H9 (cell line): ENCODE data around the gene RPS19BP1. TPM values are rescaled to one million over a fixed set of nuclear protein-coding genes. Genes with fewer than 3 reads are reported as not detected.

Experiments
- DNase-seq: peaks from one replicate; pipeline ENCODE4 v3.0.0-alpha.2; 2017
- H2AFZ ChIP-seq: one replicate; pipeline ENCODE4 v1.6.1; 2013; ENCODE audit warnings: mild to moderate bottlenecking, low read length, control low read depth, moderate library complexity
- H2AK5ac ChIP-seq: 2 replicates; pipeline ENCODE4 v1.6.1; 2013; ENCODE audit warnings: low read length, control low read depth, mixed read lengths; ENCODE audit not compliant: insufficient read length
- H2BK120ac ChIP-seq: one replicate; pipeline ENCODE4 v1.6.1; 2013; ENCODE audit warnings: low read depth, mild to moderate bottlenecking, low read length, control low read depth, inconsistent platforms; ENCODE audit not compliant: poor library complexity, severe bottlenecking
- H2BK12ac ChIP-seq: 2 replicates; pipeline ENCODE4 v1.6.1; 2013; ENCODE audit warnings: low read length, control low read depth, mixed read lengths, low read depth; ENCODE audit not compliant: insufficient read length
- H2BK15ac ChIP-seq: 2 replicates; pipeline ENCODE4 v1.6.1; 2013; ENCODE audit warnings: low read depth, low read length, control low read depth
- H2BK20ac ChIP-seq: one replicate; pipeline ENCODE4 v1.6.1; 2013; ENCODE audit warnings: low read depth, mild to moderate bottlenecking, low read length, control low read depth, inconsistent platforms; ENCODE audit not compliant: poor library complexity, severe bottlenecking
- H2BK5ac ChIP-seq: 2 replicates; pipeline ENCODE4 v1.6.1; 2013; ENCODE audit warnings: low read length, control low read depth, mixed read lengths; ENCODE audit not compliant: insufficient read length
- H3K14ac ChIP-seq: 2 replicates; pipeline ENCODE4 v1.6.1; 2013; ENCODE audit warnings: low read length, control low read depth; ENCODE audit not compliant: insufficient read depth
- H3K18ac ChIP-seq: 2 replicates; pipeline ENCODE4 v1.6.1; 2013; ENCODE audit warnings: low read depth, mild to moderate bottlenecking, mixed read lengths, low read length, control low read depth; ENCODE audit not compliant: insufficient read length
- H3K23ac ChIP-seq: 2 replicates; pipeline ENCODE4 v1.6.1; 2013; ENCODE audit warnings: low read length, control low read depth, mixed read lengths, low read depth; ENCODE audit not compliant: insufficient read length
- H3K23me2 ChIP-seq: 2 replicates; pipeline ENCODE4 v1.6.1; 2013; ENCODE audit warnings: low read depth, mild to moderate bottlenecking, mixed read lengths, low read length, control low read depth; ENCODE audit not compliant: insufficient read length, poor library complexity, severe bottlenecking
- H3K27ac ChIP-seq: 2 replicates; pipeline ENCODE4 v1.5.1; 2013; ENCODE audit warnings: low read length, control low read depth, mixed read lengths, low read depth; ENCODE audit not compliant: insufficient read length
- H3K27me3 ChIP-seq: 2 replicates; pipeline ENCODE4 v1.6.1; 2013; ENCODE audit warnings: low read length, control low read depth, inconsistent platforms; ENCODE audit not compliant: insufficient read depth
- H3K4ac ChIP-seq: 2 replicates; pipeline ENCODE4 v1.6.1; 2013; ENCODE audit warnings: low read depth, mild to moderate bottlenecking, control low read depth, inconsistent platforms, low read length, moderate library complexity
- H3K4me1 ChIP-seq: 2 replicates; pipeline ENCODE4 v1.6.1; 2013; ENCODE audit warnings: low read length, control low read depth, inconsistent platforms; ENCODE audit not compliant: insufficient read depth
- H3K4me2 ChIP-seq: 2 replicates; pipeline ENCODE4 v1.6.1; 2013; ENCODE audit warnings: low read length, control low read depth, mixed read lengths; ENCODE audit not compliant: insufficient read length, insufficient read depth
- H3K56ac ChIP-seq: 2 replicates; pipeline ENCODE4 v1.6.1; 2013; ENCODE audit warnings: low read depth, mild to moderate bottlenecking, mixed read lengths, low read length, control low read depth; ENCODE audit not compliant: insufficient read length
- H3K79me1 ChIP-seq: 2 replicates; pipeline ENCODE4 v1.6.1; 2013; ENCODE audit warnings: low read depth, mild to moderate bottlenecking, moderate library complexity, low read length, control low read depth, inconsistent platforms; ENCODE audit not compliant: insufficient read depth, poor library complexity, severe bottlenecking
- H3K79me2 ChIP-seq: 2 replicates; pipeline ENCODE4 v1.6.1; 2013; ENCODE audit warnings: low read length, control low read depth, inconsistent platforms; ENCODE audit not compliant: insufficient read depth
- H3K9ac ChIP-seq: 2 replicates; pipeline ENCODE4 v1.6.1; 2013; ENCODE audit warnings: low read length, control low read depth, mixed read lengths; ENCODE audit not compliant: insufficient read length; ENCODE audit errors: extremely low read depth
- H3K9me3 ChIP-seq: one replicate; pipeline ENCODE4 v1.6.1; 2013; ENCODE audit warnings: low read depth, low read length, inconsistent platforms; ENCODE audit not compliant: control insufficient read depth
- H3T11ph ChIP-seq: one replicate; pipeline ENCODE4 v1.6.1; 2013; ENCODE audit warnings: mild to moderate bottlenecking, low read length, control low read depth, inconsistent platforms
- H4K20me1 ChIP-seq: one replicate; pipeline ENCODE4 v1.6.1; 2013; ENCODE audit not compliant: control insufficient read depth, insufficient read length, insufficient read depth
- H4K5ac ChIP-seq: 2 replicates; pipeline ENCODE4 v1.6.1; 2013; ENCODE audit warnings: low read depth, mild to moderate bottlenecking, mixed read lengths, low read length, control low read depth; ENCODE audit not compliant: insufficient read length
- H4K8ac ChIP-seq: replicated peaks from 2 replicates; pipeline ENCODE4 v1.6.1; 2013; ENCODE audit warnings: low read length, control low read depth, mixed read lengths, low read depth; ENCODE audit not compliant: insufficient read length
- H4K91ac ChIP-seq: 2 replicates; pipeline ENCODE4 v1.6.1; 2013; ENCODE audit warnings: low read depth, mild to moderate bottlenecking, moderate library complexity, mixed read lengths, low read length, control low read depth; ENCODE audit not compliant: insufficient read length
- H3K27ac Mint-ChIP-seq, 3 experiments: 2 replicates in 2 of 3; 3 replicates in 1 of 3; pipeline ENCODE4 v1.8.0; 2020 to 2021; ENCODE audit warnings: mixed read lengths in 3 of 3, mild to moderate bottlenecking in 1 of 3, moderate library complexity in 1 of 3
- H3K27me3 Mint-ChIP-seq: 2 replicates; pipeline ENCODE4 v1.8.0; 2021; ENCODE audit warnings: low read depth, mild to moderate bottlenecking, moderate library complexity, mixed read lengths
- H3K36me3 Mint-ChIP-seq, 3 experiments: 2 replicates in 2 of 3; 3 replicates in 1 of 3; pipeline ENCODE4 v1.8.0; 2020 to 2021; ENCODE audit warnings: low read depth in 3 of 3, mixed read lengths in 3 of 3; ENCODE audit not compliant: insufficient read depth in 1 of 3
- H3K4me1 Mint-ChIP-seq, 2 experiments: 2 replicates each; pipeline ENCODE4 v1.8.0; 2020; ENCODE audit warnings: mixed read lengths in 2 of 2
- H3K4me3 Mint-ChIP-seq, 2 experiments: 2 replicates in 1 of 2; 3 replicates in 1 of 2; pipeline ENCODE4 v1.8.0; 2020 to 2021; ENCODE audit warnings: mild to moderate bottlenecking in 2 of 2, mixed read lengths in 2 of 2, moderate library complexity in 1 of 2
- H3K9me3 Mint-ChIP-seq, 2 experiments: 2 replicates in 1 of 2; 3 replicates in 1 of 2; pipeline ENCODE4 v1.8.0; 2020; ENCODE audit warnings: mild to moderate bottlenecking in 2 of 2, mixed read lengths in 2 of 2, moderate library complexity in 1 of 2
- CTCF ChIP-seq: fragments of 200-600 bp; sonication (generic); conservative IDR thresholded peaks from 3 replicates; pipeline ENCODE4 v1.8.0; 2021; ENCODE audit warnings: antibody characterized with exemption, mild to moderate bottlenecking
- WGBS: extraction: QIAGEN DNeasy Blood & Tissue Kit; methylation state at CpG from one replicate; pipeline ENCODE4 v1.1.7; 2013; ENCODE audit warnings: missing lambda C conversion rate, low lambda C conversion rate, mixed read lengths; ENCODE audit not compliant: insufficient read length; ENCODE audit errors: extremely low coverage; 5-methylcytosine and 5-hydroxymethylcytosine counted together
- total RNA-seq: library from RNA; stranded (reverse); gene quantifications from 2 replicates; pipeline ENCODE4 v1.2.1, GENCODE V29; 2021

RPS19BP1 gene
- total RNA-seq, 1 experiment from 2014 or later, result 65.0 TPM

DNA sequence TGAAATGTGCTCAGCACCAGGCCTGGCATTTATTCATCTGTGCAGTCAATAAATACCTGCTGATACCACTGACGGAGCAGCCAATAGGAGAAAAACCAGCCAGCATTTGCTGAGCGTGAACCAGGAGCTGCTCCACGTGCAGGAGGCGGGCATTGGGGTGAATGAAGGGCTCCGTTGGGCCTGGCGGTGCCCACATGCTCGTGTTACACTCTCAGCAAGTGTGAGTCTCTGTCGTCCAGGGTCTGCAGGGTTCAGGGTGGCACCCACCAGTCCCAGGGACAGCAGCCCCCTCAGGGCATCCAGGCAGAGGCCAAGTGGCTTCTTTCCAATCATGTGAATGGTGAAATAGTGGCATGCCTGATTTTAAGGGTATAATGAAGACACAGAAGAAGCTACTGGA is 4.2 kb upstream of the RPS19BP1 start:
- H4K8ac ChIP-seq, result no peak overlapping the region
- TF ChIP-seq CTCF, result no peak
- H2BK12ac ChIP-seq, result no peak overlapping the region
- H3K9me3 ChIP-seq, result no peaks in the 10 kb centered on the region
- no peaks in the 10 kb centered on the region for H4K20me1 ChIP-seq
- H3T11ph ChIP-seq, result no peak overlapping the region
- H2AK5ac ChIP-seq, result no peak overlapping the region
- no peak overlapping the region; a peak in 1 of 5 replicates for H3K4me3 Mint-ChIP-seq
- no peak overlapping the region for H3K56ac ChIP-seq
- H3K36me3 Mint-ChIP-seq, result 0 out of 7 replicates have a peak, but pooled peaks cover 0 to 5% (median 0%) of the 10 kb centered on the region in 3 experiments
- no peak overlapping the region for H3K14ac ChIP-seq
- peaks cover 2% of the 10 kb centered on the region; the same call in 1 of the 2 replicates for H3K79me2 ChIP-seq
- peaks cover 7% of the 10 kb centered on the region for H3K27me3 Mint-ChIP-seq
- no peaks in the 10 kb centered on the region for H3K27me3 ChIP-seq
- no peak overlapping the region for H2BK5ac ChIP-seq
- H2BK15ac ChIP-seq, result no peak overlapping the region
- no peak overlapping the region for H2BK120ac ChIP-seq
- no peaks in the 10 kb centered on the region; a peak in 1 of 5 replicates for H3K9me3 Mint-ChIP-seq
- H3K4me1 ChIP-seq, result no peaks in the 10 kb centered on the region; the same call in 1 of the 2 replicates
- H3K9ac ChIP-seq, result no peak overlapping the region
- H3K18ac ChIP-seq, result no peak overlapping the region
- H4K5ac ChIP-seq, result no peak overlapping the region
- no peak overlapping the region for H4K91ac ChIP-seq
- H3K27ac ChIP-seq, result no peak overlapping the region
- no peak overlapping the region for H2BK20ac ChIP-seq
- H2AFZ ChIP-seq, result no peak overlapping the region
- no peak overlapping the region for H3K4me2 ChIP-seq
- no peak overlapping the region for H3K4ac ChIP-seq
- DNase-seq, result no peak
- peaks cover 30 to 37% of the 10 kb centered on the region in 2 experiments for H3K4me1 Mint-ChIP-seq
- peaks cover 4% of the 10 kb centered on the region for H3K23me2 ChIP-seq
- no peak overlapping the region for H3K27ac Mint-ChIP-seq
- WGBS, result no CpG with 5 or more reads among the region's 8 CpGs
- H3K23ac ChIP-seq, result no peak overlapping the region
- H3K79me1 ChIP-seq, result no peaks in the 10 kb centered on the region
